Esophagus squamous epithelium (tissue), 5 donors: ENCODE measurements around the gene PAIP1. TPM values are rescaled to one million over a fixed set of nuclear protein-coding genes. Genes with fewer than 3 reads are reported as not detected.
A peak's percentile ranks its signal among the peaks of the same experiment; 100 is the strongest.

Experiments used
- DNase-seq: peaks from one replicate; lab custom pipeline; 2025; lab: John Stamatoyannopoulos, UW
- H3K27ac ChIP-seq, 4 donors: fragments of 200-600 bp; sonication (generic); one replicate each; pipeline ENCODE4 v1.5.1; 2016 to 2019; ENCODE audit warnings: mild to moderate bottlenecking in 1 of 4
- H3K27me3 ChIP-seq, 4 donors: fragments of 200-600 bp; sonication (generic); 1 replicate in 3 of 4; 2 replicates in 1 of 4; pipeline versions ENCODE4 v1.5.1 to v1.6.0; 2017 to 2021; ENCODE audit warnings: antibody characterized with exemption in 1 of 4
- H3K36me3 ChIP-seq, 3 donors: fragments of 200-600 bp; sonication (generic); one replicate each; pipeline ENCODE4 v1.5.1; 2016 to 2019
- H3K4me1 ChIP-seq, 3 donors: fragments of 200-600 bp; sonication (generic); one replicate each; pipeline ENCODE4 v1.5.1; 2017 to 2019
- H3K4me3 ChIP-seq, 4 donors: fragments of 200-600 bp; sonication (generic); 1 replicate in 3 of 4; 2 replicates in 1 of 4; pipeline ENCODE4 v1.5.1; 2016 to 2019; ENCODE audit warnings: mild to moderate bottlenecking in 2 of 4, moderate library complexity in 1 of 4
- H3K9me3 ChIP-seq, 3 donors: fragments of 200-600 bp; sonication (generic); one replicate each; pipeline ENCODE4 v1.5.1; 2016 to 2019
- CTCF ChIP-seq, 6 experiments: fragments of 450-650 bp in 4 of 6; fragments of 200-600 bp in 2 of 6; sonication (generic) in 2 of 6; IDR thresholded peaks; one replicate each; pipeline ENCODE4 v1.5.1; 2016 to 2019; ENCODE audit warnings: antibody characterized with exemption in 6 of 6, mild to moderate bottlenecking in 4 of 6, moderate library complexity in 4 of 6
- POLR2A ChIP-seq, 4 donors: fragments of 450-650 bp; IDR thresholded peaks; one replicate each; pipeline ENCODE4 v1.6.1; 2017; ENCODE audit warnings: antibody characterized with exemption in 4 of 4, mild to moderate bottlenecking in 4 of 4, moderate library complexity in 3 of 4
- WGBS, 2 donors: methylation state at CpG; one replicate each; pipeline ENCODE4 v1.1.5; 2018; 5-methylcytosine and 5-hydroxymethylcytosine counted together
- intact Hi-C: fragments of 100-400 bp; cut with DNase I; formaldehyde crosslinking; loops from one replicate; pipeline ENCODE4 v1.15.0; 2022
- total RNA-seq, 4 donors: library from RNA; depleted of rRNA; stranded (reverse); fragments of >200 nt; gene quantifications; one replicate each; pipeline ENCODE4 v1.1.0, GENCODE V29; 2016
- donor health status: DM: yes; HTN: yes; CAD: no.

The PAIP1 gene
- total RNA-seq, 4 donors from 2014 or later: 27.7 to 61.4 (median 51.3) TPM

GRCh38 chr5:43523662-43524072, 33.2 kb downstream of the PAIP1 start:
- intact Hi-C loops: no loop called here
- H3K4me1 ChIP-seq: no peaks in the 10 kb centered on the region
- H3K27me3 ChIP-seq: no peaks in the 10 kb centered on the region
- no peak overlapping the region for H3K27ac ChIP-seq
- H3K36me3 ChIP-seq: peaks cover 0 to 51% (median 0%) of the 10 kb centered on the region in 3 donors
- no peaks in the 10 kb centered on the region for H3K9me3 ChIP-seq
- no peak overlapping the region for H3K4me3 ChIP-seq
- WGBS, 2 donors: 38 to 62% methylated on average over 1 to 2 of the region's 2 CpGs
- TF ChIP-seq CTCF (IDR thresholded peaks at IDR 0.05) (no peak), POLR2A (IDR thresholded peaks at IDR 0.05) (no peak)
- DNase-seq: no peak

GRCh38 chr5:43520615-43521014, 36.3 kb downstream of the PAIP1 start:
- intact Hi-C loops: no loop called here
- DNase-seq: no peak
- peaks cover 0 to 12% (median 4%) of the 10 kb centered on the region in 3 donors for H3K4me1 ChIP-seq
- TF ChIP-seq POLR2A (IDR thresholded peaks at IDR 0.05) (no peak), CTCF (IDR thresholded peaks at IDR 0.05) (no peak)
- H3K27me3 ChIP-seq: no peaks in the 10 kb centered on the region
- peaks cover 0 to 27% (median 0%) of the 10 kb centered on the region in 3 donors for H3K36me3 ChIP-seq
- H3K9me3 ChIP-seq: no peaks in the 10 kb centered on the region
- 81 to 92% methylated on average over 1 of the region's 1 CpG for WGBS, 2 donors
- no peak overlapping the region for H3K27ac ChIP-seq
- no peak overlapping the region for H3K4me3 ChIP-seq

GRCh38 chr5:43515678-43516048, 41.2 kb downstream of the PAIP1 start:
- intact Hi-C loops: no loop called here

GRCh38 chr5:43514816-43515677, 41.8 kb downstream of the PAIP1 start, which contains the start of gene C5orf34:
Gene C5orf34, minus strand, starts transcription at chr5:43515148. Its CDS starts 5,809 bp downstream, at chr5:43509339.
- TF ChIP-seq POLR2A (IDR thresholded peaks at IDR 0.05) (peak in 3 of 4 donors; percentile 47 to 74 (median 72)), CTCF (IDR thresholded peaks at IDR 0.05) (peak in 2 of 6 experiments; percentile 4 to 22)
- peak; percentile 80 for DNase-seq
- Histone ChIP-seq H3K4me3 (peak within 1 kb of the TSS; percentile 30 to 75 (median 70)), H3K9me3 (no peaks in the 10 kb centered on the region), H3K4me1 (peaks cover 0 to 32% (median 12%) of the 10 kb centered on the region in 3 donors), H3K27me3 (no peaks in the 10 kb centered on the region), H3K36me3 (no peaks in the 10 kb centered on the region), H3K27ac (peak within 1 kb of the TSS; percentile 82 to 94 (median 90))
- intact Hi-C loops: no loop called here
- 0 to 1% methylated on average over 26 to 34 of the region's 35 CpGs for WGBS, 2 donors

More at GRCh38 chr5:43515678-43516048, 41.2 kb downstream of the PAIP1 start:
- Histone ChIP-seq H3K4me3 (peak overlapping the region; percentile 30 to 75 (median 70)), H3K4me1 (peaks cover 0 to 32% (median 12%) of the 10 kb centered on the region in 3 donors), H3K36me3 (no peaks in the 10 kb centered on the region), H3K27me3 (no peaks in the 10 kb centered on the region), H3K27ac (peak overlapping the region; percentile 82 to 94 (median 90)), H3K9me3 (no peaks in the 10 kb centered on the region)
- TF ChIP-seq CTCF (IDR thresholded peaks at IDR 0.05) (no peak), POLR2A (IDR thresholded peaks at IDR 0.05) (no peak)
- 6 to 20% methylated on average over 1 of the region's 1 CpG for WGBS, 2 donors
- DNase-seq: no peak

- Histone ChIP-seq H3K4me3 (peak overlapping the region; percentile 30 to 75 (median 70)), H3K27ac (peak overlapping the region; percentile 82 to 94 (median 90)), H3K27me3 (no peaks in the 10 kb centered on the region), H3K36me3 (no peaks in the 10 kb centered on the region), H3K9me3 (no peaks in the 10 kb centered on the region), H3K4me1 (peaks cover 0 to 32% (median 12%) of the 10 kb centered on the region in 3 donors)
- TF ChIP-seq CTCF (IDR thresholded peaks at IDR 0.05) (no peak), POLR2A (IDR thresholded peaks at IDR 0.05) (no peak)
- intact Hi-C loops: no loop called here
- WGBS, 2 donors: 0 to 1% methylated on average over 6 of the region's 6 CpGs
- no peak for DNase-seq
Measured at GRCh38 chr5:43514471-43514815, 42.4 kb downstream of the PAIP1 start.
